ENCODE measurements around the gene TRIM72. TPM values are rescaled to one million over a fixed set of nuclear protein-coding genes. Genes with fewer than 3 reads are reported as not detected.
"Not testable (repeated sequence)": the region's sequence is repeated elsewhere in the genome, so short reads cannot be mapped to it uniquely, and the experiment has no call there.

Gene TRIM72
- total RNA-seq, 4 donors from 2014 or later, result 76.7 to 101 (median 97.4) TPM

- no peak for DNase-seq
- intact Hi-C loops (cut with DNase I; ENCODE audit: low total_unique reads), result no loop called here
- TF ChIP-seq, protein P1, sequence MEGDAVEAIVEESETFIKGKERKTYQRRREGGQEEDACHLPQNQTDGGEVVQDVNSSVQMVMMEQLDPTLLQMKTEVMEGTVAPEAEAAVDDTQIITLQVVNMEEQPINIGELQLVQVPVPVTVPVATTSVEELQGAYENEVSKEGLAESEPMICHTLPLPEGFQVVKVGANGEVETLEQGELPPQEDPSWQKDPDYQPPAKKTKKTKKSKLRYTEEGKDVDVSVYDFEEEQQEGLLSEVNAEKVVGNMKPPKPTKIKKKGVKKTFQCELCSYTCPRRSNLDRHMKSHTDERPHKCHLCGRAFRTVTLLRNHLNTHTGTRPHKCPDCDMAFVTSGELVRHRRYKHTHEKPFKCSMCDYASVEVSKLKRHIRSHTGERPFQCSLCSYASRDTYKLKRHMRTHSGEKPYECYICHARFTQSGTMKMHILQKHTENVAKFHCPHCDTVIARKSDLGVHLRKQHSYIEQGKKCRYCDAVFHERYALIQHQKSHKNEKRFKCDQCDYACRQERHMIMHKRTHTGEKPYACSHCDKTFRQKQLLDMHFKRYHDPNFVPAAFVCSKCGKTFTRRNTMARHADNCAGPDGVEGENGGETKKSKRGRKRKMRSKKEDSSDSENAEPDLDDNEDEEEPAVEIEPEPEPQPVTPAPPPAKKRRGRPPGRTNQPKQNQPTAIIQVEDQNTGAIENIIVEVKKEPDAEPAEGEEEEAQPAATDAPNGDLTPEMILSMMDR (IDR thresholded peaks at IDR 0.05 in 4 of 5, conservative IDR thresholded peaks at IDR 0.05 in 1 of 5), result no peak
- TF ChIP-seq POLR2A (IDR thresholded peaks at IDR 0.05), result no peak
- H3K4me1 ChIP-seq, result no peaks in the 10 kb centered on the region
- no peak overlapping the region for H3K27ac ChIP-seq
- no peaks in the 10 kb centered on the region for H3K36me3 ChIP-seq
- no peak for ATAC-seq
- in situ Hi-C loops (cut with MboI; ENCODE audit: low sequenced_read_pairs in 4 of 4), result no loop called here
- H3K27me3 ChIP-seq, result no peaks in the 10 kb centered on the region
- H3K4me3 ChIP-seq, result no peak overlapping the region
- H3K9me3 ChIP-seq, result no peaks in the 10 kb centered on the region
Observed at GRCh38 chr16:31274831-31275816, 61.2 kb downstream of the TRIM72 start.

- Histone ChIP-seq H3K4me1 (no peaks in the 10 kb centered on the region), H3K4me3 (no peak overlapping the region), H3K36me3 (no peaks in the 10 kb centered on the region), H3K27me3 (no peaks in the 10 kb centered on the region), H3K9me3 (no peaks in the 10 kb centered on the region), H3K27ac (no peak overlapping the region)
- no peak for TF ChIP-seq POLR2A (IDR thresholded peaks at IDR 0.05)
- TF ChIP-seq, protein P1 (IDR thresholded peaks at IDR 0.05 in 4 of 5, conservative IDR thresholded peaks at IDR 0.05 in 1 of 5), result no peak
- in situ Hi-C loops (cut with MboI; ENCODE audit: low sequenced_read_pairs in 4 of 4), result no loop called here
- intact Hi-C loops (cut with DNase I; ENCODE audit: low total_unique reads), result no loop called here
- DNase-seq (no peak), ATAC-seq (no peak)
Observed at GRCh38 chr16:31276600-31276999, 62.7 kb downstream of the TRIM72 start.

- no peak for DNase-seq
- H3K36me3 ChIP-seq, result no peaks in the 10 kb centered on the region
Observed at GRCh38 chr16:31277659-31278260, 63.8 kb downstream of the TRIM72 start.

GRCh38 chr16:31278853-31279252 is 64.9 kb downstream of the TRIM72 start:
- in situ Hi-C loops (cut with MboI; ENCODE audit: low sequenced_read_pairs in 4 of 4); DNase-seq; intact Hi-C loops (cut with DNase I; ENCODE audit: low total_unique reads); H3K36me3 ChIP-seq; H3K27ac ChIP-seq; ATAC-seq; H3K4me1 ChIP-seq; H3K9me3 ChIP-seq; H3K4me3 ChIP-seq; H3K27me3 ChIP-seq: not testable (repeated sequence)

More at GRCh38 chr16:31277659-31278260, 63.8 kb downstream of the TRIM72 start:
- in situ Hi-C loops (cut with MboI; ENCODE audit: low sequenced_read_pairs in 4 of 4) (no loop called here), intact Hi-C loops (cut with DNase I; ENCODE audit: low total_unique reads) (no loop called here)
- Histone ChIP-seq H3K27me3 (no peaks in the 10 kb centered on the region), H3K27ac (no peak overlapping the region), H3K9me3 (no peaks in the 10 kb centered on the region), H3K4me3 (no peak overlapping the region), H3K4me1 (no peaks in the 10 kb centered on the region)
- TF ChIP-seq, protein P1 (IDR thresholded peaks at IDR 0.05 in 4 of 5, conservative IDR thresholded peaks at IDR 0.05 in 1 of 5), result no peak
- no peak for TF ChIP-seq POLR2A (IDR thresholded peaks at IDR 0.05)
- ATAC-seq, result no peak

Other genes with a start within 250 kb of the TRIM72 start
- gene HSD3B7, start 228.9 kb upstream of the TRIM72 start, total RNA-seq, result 1 to 10 TPM; 1.5 to 6.8 (median 5.4) TPM
- under 1 TPM in 2 of 4 donors, not detected in 2; 0.13 to 0.36 TPM for gene STX1B, start 203.5 kb upstream of the TRIM72 start, total RNA-seq
- gene STX4, start 180.6 kb upstream of the TRIM72 start, total RNA-seq, result 10 to 100 TPM; 14.9 to 24.3 (median 21.4) TPM
- 10 to 100 TPM in 2 of 4 donors, 1 to 10 TPM in 2; 6.6 to 16.0 (median 11.0) TPM for gene ZNF668, start 139.9 kb upstream of the TRIM72 start, total RNA-seq
- gene ZNF646, start 139.7 kb upstream of the TRIM72 start, total RNA-seq, result 10 to 100 TPM; 11.7 to 33.2 (median 21.5) TPM
- under 1 TPM; 0.07 to 0.75 (median 0.21) TPM for gene PRSS53, start 125.2 kb upstream of the TRIM72 start, total RNA-seq
- gene VKORC1, start 119.3 kb upstream of the TRIM72 start, total RNA-seq, result 10 to 100 TPM; 20.1 to 35.9 (median 32.9) TPM
- 10 to 100 TPM; 24.7 to 68.9 (median 50.9) TPM for gene BCKDK, start 105.7 kb upstream of the TRIM72 start, total RNA-seq
- 100 to 1,000 TPM in 1 of 4 donors, 10 to 100 TPM in 3; 44.3 to 102 (median 54.3) TPM for gene KAT8, start 96.5 kb upstream of the TRIM72 start, total RNA-seq
- gene PRSS8, start 78.4 kb upstream of the TRIM72 start, total RNA-seq, result 1 to 10 TPM in 1 of 4 donors, under 1 TPM in 1, not detected in 2; 0.24 to 1.2 TPM
- 1 to 10 TPM in 3 of 4 donors, not detected in 1; 1.0 to 8.1 (median 3.7) TPM for gene PRSS36, start 64.1 kb upstream of the TRIM72 start, total RNA-seq
- 10 to 100 TPM; 20.6 to 45.9 (median 35.1) TPM for gene FUS, start 34.0 kb upstream of the TRIM72 start, total RNA-seq
- 10 to 100 TPM in 1 of 4 donors, 1 to 10 TPM in 3; 1.3 to 16.4 (median 3.7) TPM for gene PYCARD, start 11.4 kb upstream of the TRIM72 start, total RNA-seq
- not detected for gene PYDC1, start 3.0 kb downstream of the TRIM72 start, total RNA-seq
- gene ITGAM, start 45.9 kb downstream of the TRIM72 start, total RNA-seq, result 1 to 10 TPM in 3 of 4 donors, under 1 TPM in 1; 0.68 to 3.9 (median 3.0) TPM
- gene ITGAX, start 141.1 kb downstream of the TRIM72 start, total RNA-seq, result under 1 TPM; 0.22 to 0.91 (median 0.56) TPM
- not detected for gene ITGAD, start 179.2 kb downstream of the TRIM72 start, total RNA-seq
- gene COX6A2, start 214.2 kb downstream of the TRIM72 start, total RNA-seq, result 1,000 to 10,000 TPM in 1 of 4 donors, 100 to 1,000 TPM in 3; 597 to 1,192 (median 930) TPM
- gene ZNF843, start 228.7 kb downstream of the TRIM72 start, total RNA-seq, result 1 to 10 TPM in 3 of 4 donors, under 1 TPM in 1; 0.65 to 3.0 (median 1.5) TPM
- gene ARMC5, start 245.4 kb downstream of the TRIM72 start, total RNA-seq, result 10 to 100 TPM; 13.9 to 24.3 (median 19.4) TPM

Measured in gastrocnemius medialis (tissue), 4 donors.